GM11168 (cell line): ENCODE data around the gene DNAJA4.

Experiments
- in situ Hi-C: fragments of 300-500 bp; cut with MboI; formaldehyde crosslinking; loops from one replicate; pipeline ENCODE4 v1.12.0; 2022; ENCODE audit warnings: low sequenced_read_pairs; ENCODE audit not compliant: unreplicated experiment

DNAJA4 gene

GRCh38 chr15:78272776-78273175, 8.4 kb downstream of the DNAJA4 start:
- in situ Hi-C loops = no loop called here

GRCh38 chr15:78274994-78275393, 10.6 kb downstream of the DNAJA4 start:
- in situ Hi-C loops = no loop called here

- in situ Hi-C loops = no loop called here
Measured at GRCh38 chr15:78276064-78276943, 11.9 kb downstream of the DNAJA4 start.

GRCh38 chr15:78280319-78281072, 16.1 kb downstream of the DNAJA4 start:
- in situ Hi-C loops = no loop called here

- in situ Hi-C loops = no loop called here
Measured at GRCh38 chr15:78282324-78282723, 18.0 kb downstream of the DNAJA4 start.

GRCh38 chr15:78284758-78285157, 20.4 kb downstream of the DNAJA4 start:
- in situ Hi-C loops = no loop called here

GRCh38 chr15:78290222-78290621, 25.9 kb downstream of the DNAJA4 start:
- in situ Hi-C loops = no loop called here

GRCh38 chr15:78291052-78291451, 26.7 kb downstream of the DNAJA4 start:
- in situ Hi-C loops = no loop called here

- in situ Hi-C loops = no loop called here
Measured at GRCh38 chr15:78291698-78292097, 27.3 kb downstream of the DNAJA4 start.

GRCh38 chr15:78292219-78292618, 27.9 kb downstream of the DNAJA4 start:
- in situ Hi-C loops = no loop called here

GRCh38 chr15:78299101-78299930, 35.0 kb downstream of the DNAJA4 start, which contains the start of gene SKIC8:
Gene SKIC8, minus strand, starts transcription at chr15:78299609. Its CDS starts 3,923 bp downstream, at chr15:78295686.
- in situ Hi-C loops = no loop called here

GRCh38 chr15:78301326-78301725, 37.0 kb downstream of the DNAJA4 start:
- in situ Hi-C loops = loop anchor here (5.0 kb wide), 1 partner anchor 126 kb away; no protein-coding TSS in a partner anchor

GRCh38 chr15:78301828-78302227, 37.5 kb downstream of the DNAJA4 start:
- in situ Hi-C loops = loop anchor here (5.0 kb wide), 1 partner anchor 125 kb away; no protein-coding TSS in a partner anchor

- in situ Hi-C loops = loop anchor here (5.0 kb wide), 1 partner anchor 125 kb away; no protein-coding TSS in a partner anchor
Measured at GRCh38 chr15:78302579-78303312, 38.4 kb downstream of the DNAJA4 start.

- in situ Hi-C loops = loop anchor here (5.0 kb wide), 1 partner anchor 123 kb away; no protein-coding TSS in a partner anchor
Measured at GRCh38 chr15:78304216-78305066, 40.1 kb downstream of the DNAJA4 start.

GRCh38 chr15:78306176-78306774, 41.9 kb downstream of the DNAJA4 start:
- in situ Hi-C loops = no loop called here

GRCh38 chr15:78307976-78308375, 43.6 kb downstream of the DNAJA4 start:
- in situ Hi-C loops = no loop called here

GRCh38 chr15:78308422-78309032, 44.2 kb downstream of the DNAJA4 start:
- in situ Hi-C loops = no loop called here
